Measurements from ENCODE around the gene DYNC2I2. TPM values are rescaled to one million over a fixed set of nuclear protein-coding genes. Genes with fewer than 3 reads are reported as not detected.
A peak's percentile ranks its signal among the peaks of the same experiment; 100 is the strongest.

Gene DYNC2I2
- total RNA-seq (2014; rRNA removed; shearing (Covaris generic)), result 64.5 and 93.1 TPM in 2 replicates
- 58.8 and 60.8 TPM in 2 replicates for polyA plus RNA-seq (2016; fragmentation: Nextera tagmentation; extraction: Ambion mirVana)

DNA sequence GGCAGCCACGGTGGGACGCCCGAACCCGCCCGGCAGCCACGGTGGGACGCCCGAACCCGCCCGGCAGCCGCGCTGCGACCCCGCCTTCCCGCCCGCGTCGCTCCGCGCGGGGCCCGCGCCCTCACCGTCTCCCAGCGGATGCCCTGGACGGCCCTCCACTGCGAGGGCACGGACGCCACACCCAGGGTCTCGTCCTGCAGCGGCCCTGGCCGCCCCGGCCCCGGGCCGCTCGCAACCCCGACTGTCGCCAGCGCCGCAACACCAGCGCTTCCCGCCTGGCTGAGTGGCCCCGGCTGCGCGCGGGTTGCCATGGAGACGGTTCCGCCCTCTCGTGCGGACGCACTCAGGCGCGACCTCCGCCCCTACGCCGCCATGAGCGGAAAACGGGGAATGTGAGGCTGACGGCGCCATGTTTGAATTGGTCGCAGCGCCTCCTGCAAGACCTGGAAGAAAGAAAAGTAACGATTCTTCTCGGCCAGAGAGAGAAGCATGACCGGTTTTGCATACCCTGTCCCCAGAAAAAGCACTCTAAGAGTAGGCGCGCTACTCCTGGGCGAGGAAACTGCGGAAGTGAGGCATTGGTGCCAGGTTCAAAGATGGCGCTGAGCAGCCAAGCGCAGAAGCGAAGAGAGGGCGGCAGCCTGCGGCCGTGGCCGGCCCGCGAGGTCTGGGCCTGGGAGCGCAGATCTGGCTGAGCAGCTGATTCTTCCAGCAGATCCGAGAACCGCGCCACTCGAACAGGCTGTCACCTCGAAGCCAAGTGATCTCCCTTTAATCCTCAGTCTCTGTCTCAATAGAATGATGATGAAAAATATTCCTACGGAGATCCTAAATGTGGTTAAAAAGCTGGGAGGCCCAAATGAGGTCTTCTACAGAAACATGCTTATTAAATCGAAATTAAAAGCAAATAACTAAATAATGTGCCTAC, at the start of gene DYNC2I2:
Gene DYNC2I2, minus strand, starts transcription at position 432 of the 928 bp plus-strand sequence. Its CDS starts 121 bp downstream, at position 311.
- Histone ChIP-seq H3K4me3 (peak within 1 kb of the TSS; percentile 77), H3K79me2 (ENCODE audit: insufficient read depth) (peaks cover 8% of the 10 kb centered on the region), H3K9me2 (ENCODE audit: insufficient read depth) (no peaks in the 10 kb centered on the region), H3K36me3 (ENCODE audit: low read depth) (no peaks in the 10 kb centered on the region), H3K27ac (peak within 1 kb of the TSS; percentile 96), H3F3A (ENCODE audit: insufficient read depth) (peaks cover 6% of the 10 kb centered on the region; the same call in 1 of the 2 replicates), H3K4me1 (ENCODE audit: insufficient read depth) (no peaks in the 10 kb centered on the region), H3K27me3 (replicated peaks; ENCODE audit: insufficient read depth) (no peaks in the 10 kb centered on the region), H4K20me1 (ENCODE audit: insufficient read depth) (no peaks in the 10 kb centered on the region), H3K4me2 (ENCODE audit: unreplicated experiment) (peak within 1 kb of the TSS; percentile 95), H2AFZ (peak within 1 kb of the TSS; percentile 90), H3K9ac (peak within 1 kb of the TSS; percentile 92), H3K9me3 (ENCODE audit: low read depth) (no peaks in the 10 kb centered on the region)
- in situ Hi-C loops (cut with MboI), result no loop called here
- peak; percentile 98 for DNase-seq
- 1% methylated on average over 68 to 86 of the region's 86 CpGs for whole genome bisulfite sequencing, 2 experiments (ENCODE audit: low coverage in 1 of 2, low lambda C conversion rate in 2 of 2, missing lambda C conversion rate in 2 of 2)
- no peak for TF ChIP-seq EZH2 (IDR thresholded peaks at IDR 0.05; ENCODE audit: insufficient read depth, poor library complexity, severe bottlenecking)
- TF ChIP-seq EZH2phosphoT487 (IDR thresholded peaks at IDR 0.05; ENCODE audit: insufficient read depth, low read depth), result no peak

DNA sequence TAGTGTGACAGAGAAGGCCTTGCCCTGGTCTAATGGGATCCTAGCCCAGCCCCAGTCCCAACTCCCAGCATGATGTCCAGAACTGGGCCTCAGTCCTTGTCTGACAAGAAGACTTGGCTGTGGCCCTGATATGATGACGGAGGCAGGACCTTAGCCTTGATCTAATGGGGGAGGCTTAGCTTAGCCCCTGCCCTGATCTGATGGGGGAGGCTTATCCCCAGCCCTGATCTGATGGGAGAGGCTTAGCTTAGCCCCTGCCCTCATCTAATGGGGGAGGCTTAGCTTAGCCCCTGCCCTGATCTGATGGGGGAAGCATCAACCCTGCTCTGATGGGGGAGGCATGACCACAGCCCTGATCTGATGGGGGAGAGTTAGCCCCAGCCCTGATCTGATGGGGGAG, 49.4 kb upstream of the DYNC2I2 start:
- no peaks in the 10 kb centered on the region for H3K27me3 ChIP-seq (replicated peaks; ENCODE audit: insufficient read depth)
- no peaks in the 10 kb centered on the region for H3K79me2 ChIP-seq (ENCODE audit: insufficient read depth)
- no peak overlapping the region for H3K27ac ChIP-seq
- no peaks in the 10 kb centered on the region for H3F3A ChIP-seq (ENCODE audit: insufficient read depth)
- no peaks in the 10 kb centered on the region for H3K36me3 ChIP-seq (ENCODE audit: low read depth)
- no peak for TF ChIP-seq EZH2 (IDR thresholded peaks at IDR 0.05; ENCODE audit: insufficient read depth, poor library complexity, severe bottlenecking)
- no peak for TF ChIP-seq EZH2phosphoT487 (IDR thresholded peaks at IDR 0.05; ENCODE audit: insufficient read depth, low read depth)
- no peak overlapping the region for H3K4me2 ChIP-seq (ENCODE audit: unreplicated experiment)
- DNase-seq, result no peak
- H3K4me3 ChIP-seq, result no peak overlapping the region
- H4K20me1 ChIP-seq (ENCODE audit: insufficient read depth), result no peaks in the 10 kb centered on the region
- H3K9me2 ChIP-seq (ENCODE audit: insufficient read depth), result no peaks in the 10 kb centered on the region
- in situ Hi-C loops (cut with MboI), result no loop called here
- H3K9me3 ChIP-seq (ENCODE audit: low read depth), result no peaks in the 10 kb centered on the region
- no peaks in the 10 kb centered on the region for H3K4me1 ChIP-seq (ENCODE audit: insufficient read depth)
- H3K9ac ChIP-seq, result no peak overlapping the region
- WGBS, 2 experiments (ENCODE audit: low coverage in 1 of 2, low lambda C conversion rate in 2 of 2, missing lambda C conversion rate in 2 of 2), result 100% methylated on average over 1 of the region's 1 CpG
- no peak overlapping the region for H2AFZ ChIP-seq

DNA sequence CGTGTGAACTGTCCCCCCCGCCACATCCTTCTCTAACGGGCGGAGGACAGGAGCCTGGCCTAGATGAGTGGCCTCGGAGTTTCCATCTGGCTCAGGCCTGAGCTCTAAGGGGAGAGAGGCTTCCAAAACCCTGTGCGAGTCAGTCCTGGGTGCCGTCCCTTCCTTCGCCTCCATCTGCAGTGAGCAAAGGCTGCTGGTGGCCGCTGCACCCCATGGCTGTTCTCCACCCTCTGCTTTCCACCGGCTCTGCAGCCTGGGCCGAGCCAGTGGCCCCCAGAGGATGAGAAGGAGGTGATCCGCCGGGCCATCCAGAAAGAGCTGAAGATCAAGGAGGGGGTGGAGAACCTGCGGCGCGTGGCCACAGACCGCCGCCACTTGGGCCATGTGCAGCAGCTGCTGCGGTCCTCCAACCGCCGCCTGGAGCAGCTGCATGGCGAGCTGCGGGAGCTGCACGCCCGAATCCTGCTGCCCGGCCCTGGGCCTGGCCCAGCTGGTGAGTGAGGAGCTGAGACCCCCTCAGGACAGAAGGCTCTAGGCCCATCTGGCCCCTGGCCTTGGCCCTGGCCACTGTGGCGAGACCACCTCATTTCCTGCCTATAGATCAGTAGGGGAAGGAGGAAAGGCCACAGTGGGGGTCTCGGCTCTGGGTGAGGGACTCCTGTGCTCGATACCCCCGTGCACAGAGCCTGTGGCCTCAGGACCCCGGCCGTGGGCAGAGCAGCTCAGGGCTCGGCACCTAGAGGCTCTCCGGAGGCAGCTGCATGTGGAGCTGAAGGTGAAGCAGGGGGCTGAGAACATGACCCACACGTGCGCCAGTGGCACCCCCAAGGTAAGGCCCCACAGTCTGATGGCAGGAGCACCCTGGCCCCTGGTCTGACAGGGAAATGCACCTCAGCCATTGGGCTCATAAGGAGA, 48.7 kb upstream of the DYNC2I2 start:
- no peaks in the 10 kb centered on the region for H3K79me2 ChIP-seq (ENCODE audit: insufficient read depth)
- no peak overlapping the region for H2AFZ ChIP-seq
- H4K20me1 ChIP-seq (ENCODE audit: insufficient read depth), result no peaks in the 10 kb centered on the region
- H3K4me2 ChIP-seq (ENCODE audit: unreplicated experiment), result no peak overlapping the region
- no peaks in the 10 kb centered on the region for H3F3A ChIP-seq (ENCODE audit: insufficient read depth)
- H3K9ac ChIP-seq, result no peak overlapping the region
- H3K4me1 ChIP-seq (ENCODE audit: insufficient read depth), result no peaks in the 10 kb centered on the region
- 90 to 91% methylated on average over 32 to 34 of the region's 36 CpGs for WGBS, 2 experiments (ENCODE audit: low coverage in 1 of 2, low lambda C conversion rate in 2 of 2, missing lambda C conversion rate in 2 of 2)
- in situ Hi-C loops (cut with MboI), result no loop called here
- no peaks in the 10 kb centered on the region for H3K27me3 ChIP-seq (replicated peaks; ENCODE audit: insufficient read depth)
- no peaks in the 10 kb centered on the region for H3K9me2 ChIP-seq (ENCODE audit: insufficient read depth)
- no peaks in the 10 kb centered on the region for H3K36me3 ChIP-seq (ENCODE audit: low read depth)
- no peak for DNase-seq
- no peak overlapping the region for H3K4me3 ChIP-seq
- H3K9me3 ChIP-seq (ENCODE audit: low read depth), result no peaks in the 10 kb centered on the region
- H3K27ac ChIP-seq, result no peak overlapping the region
- no peak for TF ChIP-seq EZH2 (IDR thresholded peaks at IDR 0.05; ENCODE audit: insufficient read depth, poor library complexity, severe bottlenecking)
- TF ChIP-seq EZH2phosphoT487 (IDR thresholded peaks at IDR 0.05; ENCODE audit: insufficient read depth, low read depth), result no peak

DNA sequence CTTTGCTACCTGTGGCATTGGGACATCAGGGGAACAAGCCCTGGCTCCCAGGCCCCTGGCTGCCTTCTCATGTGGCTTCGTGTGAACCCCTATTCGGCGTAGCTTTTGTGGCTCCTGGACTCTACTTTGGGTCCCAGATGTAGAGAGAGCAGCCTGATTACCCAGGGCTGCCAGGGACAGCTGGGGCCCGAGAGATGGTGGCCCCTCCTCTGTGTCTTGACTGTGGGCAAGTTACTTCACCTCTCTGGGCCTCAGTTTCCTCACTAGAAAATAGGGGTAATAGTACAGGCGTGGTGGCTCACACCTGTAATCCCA, 47.7 kb upstream of the DYNC2I2 start:
- in situ Hi-C loops (cut with MboI), result no loop called here
- Histone ChIP-seq H3K27me3 (replicated peaks; ENCODE audit: insufficient read depth) (no peaks in the 10 kb centered on the region), H3F3A (ENCODE audit: insufficient read depth) (no peaks in the 10 kb centered on the region)

More for the DNA sequence above, 47.7 kb upstream of the DYNC2I2 start:
- no peak for DNase-seq
- Histone ChIP-seq H3K4me2 (ENCODE audit: unreplicated experiment) (no peak overlapping the region), H3K9ac (no peak overlapping the region), H2AFZ (no peak overlapping the region), H3K36me3 (ENCODE audit: low read depth) (no peaks in the 10 kb centered on the region), H3K79me2 (ENCODE audit: insufficient read depth) (no peaks in the 10 kb centered on the region), H3K27ac (no peak overlapping the region), H3K4me3 (no peak overlapping the region), H3K9me2 (ENCODE audit: insufficient read depth) (no peaks in the 10 kb centered on the region), H4K20me1 (ENCODE audit: insufficient read depth) (no peaks in the 10 kb centered on the region), H3K4me1 (ENCODE audit: insufficient read depth) (no peaks in the 10 kb centered on the region), H3K9me3 (ENCODE audit: low read depth) (no peaks in the 10 kb centered on the region)
- WGBS, 2 experiments (ENCODE audit: low coverage in 1 of 2, low lambda C conversion rate in 2 of 2, missing lambda C conversion rate in 2 of 2), result 84 to 87% methylated on average over 5 of the region's 5 CpGs
- no peak for TF ChIP-seq EZH2 (IDR thresholded peaks at IDR 0.05; ENCODE audit: insufficient read depth, poor library complexity, severe bottlenecking)
- TF ChIP-seq EZH2phosphoT487 (IDR thresholded peaks at IDR 0.05; ENCODE audit: insufficient read depth, low read depth), result no peak
